Activated CD4-positive, alpha-beta T cell treated with anti-CD3 and anti-CD28 coated beads, Interleukin-2, amount 50 U/mL, for 16 hours (primary cell): ENCODE measurements around the gene TRIP6.
"Not testable (repeated sequence)": the region's sequence is repeated elsewhere in the genome, so short reads cannot be mapped to it uniquely, and the experiment has no call there.

Experiments used
- DNase-seq: peaks from one replicate; pipeline ENCODE4 v3.0.0-alpha.2; 2020

The TRIP6 gene

GRCh38 chr7:100891568-100892247 lies 24.5 kb downstream of the TRIP6 start:
- no peak for DNase-seq

GRCh38 chr7:100892364-100893317 lies 25.5 kb downstream of the TRIP6 start:
- DNase-seq = no peak

DNA sequence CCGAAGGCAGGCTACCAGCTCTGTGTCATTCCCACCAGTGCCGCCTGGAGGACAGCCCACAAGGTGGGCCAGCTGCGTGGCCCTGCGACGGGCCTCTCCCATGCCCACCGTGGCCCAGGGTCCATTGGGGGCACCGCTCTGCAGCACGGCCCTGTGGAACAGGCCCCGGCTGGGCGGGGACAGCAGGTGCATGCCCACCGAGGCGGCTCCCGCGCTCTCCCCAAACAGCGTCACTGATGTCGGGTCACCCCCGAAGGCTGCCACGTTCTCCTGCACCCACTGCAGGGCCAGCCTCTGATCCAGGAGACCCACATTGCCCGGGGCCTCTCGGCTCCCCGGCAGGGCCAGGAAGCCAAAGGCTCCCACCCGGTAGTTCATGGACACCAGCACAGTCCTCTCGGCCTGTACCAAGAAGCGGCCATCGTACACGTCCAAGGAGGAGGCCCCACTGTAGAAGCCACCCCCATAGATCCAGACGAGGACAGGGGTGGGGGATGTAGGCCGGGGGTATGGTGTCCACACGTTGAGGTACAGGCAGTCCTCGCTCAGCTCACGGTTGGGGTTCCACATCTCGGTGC lies 26.2 kb downstream of the TRIP6 start:
- no peak for DNase-seq

DNA sequence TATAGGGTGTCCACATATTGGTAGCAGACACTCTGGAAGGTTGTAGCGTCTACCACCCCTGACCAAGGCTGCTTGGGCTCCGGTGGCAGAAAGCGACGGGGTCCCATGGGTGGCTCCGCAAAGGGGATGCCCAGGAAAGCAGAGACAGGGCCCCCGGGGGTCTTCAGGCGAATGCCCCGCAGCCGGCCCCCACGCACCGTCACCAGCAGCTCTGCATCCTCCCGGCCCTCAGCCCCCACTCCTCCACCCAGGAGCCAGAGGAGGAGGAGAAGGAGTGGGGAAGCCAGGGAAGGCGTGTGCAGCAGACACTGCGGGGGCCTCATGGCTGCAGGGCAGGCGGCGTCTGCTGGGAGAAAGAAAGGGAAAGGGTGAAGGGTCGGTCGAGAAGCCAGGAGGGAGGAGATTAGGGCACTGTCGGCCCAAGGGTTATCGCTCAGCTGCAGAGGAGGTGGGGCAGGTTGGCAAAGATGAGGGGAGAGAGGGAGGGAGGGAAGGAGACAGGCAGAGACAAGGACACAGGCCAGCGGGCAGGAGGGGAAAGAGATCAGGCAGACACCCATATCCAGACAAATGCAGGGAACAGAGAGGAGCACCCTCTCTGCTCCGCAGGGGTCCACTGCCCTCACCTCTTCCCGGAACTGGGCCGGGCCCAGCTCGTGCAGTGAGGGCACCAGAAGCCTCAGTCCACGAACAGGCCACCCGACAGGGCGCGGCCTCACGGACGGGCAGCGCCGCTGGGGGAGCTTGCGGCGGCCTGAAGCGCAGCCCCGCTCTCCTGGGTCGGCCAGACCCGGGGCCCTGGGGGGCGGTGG lies 26.9 kb downstream of the TRIP6 start:
- DNase-seq = no peak

DNA sequence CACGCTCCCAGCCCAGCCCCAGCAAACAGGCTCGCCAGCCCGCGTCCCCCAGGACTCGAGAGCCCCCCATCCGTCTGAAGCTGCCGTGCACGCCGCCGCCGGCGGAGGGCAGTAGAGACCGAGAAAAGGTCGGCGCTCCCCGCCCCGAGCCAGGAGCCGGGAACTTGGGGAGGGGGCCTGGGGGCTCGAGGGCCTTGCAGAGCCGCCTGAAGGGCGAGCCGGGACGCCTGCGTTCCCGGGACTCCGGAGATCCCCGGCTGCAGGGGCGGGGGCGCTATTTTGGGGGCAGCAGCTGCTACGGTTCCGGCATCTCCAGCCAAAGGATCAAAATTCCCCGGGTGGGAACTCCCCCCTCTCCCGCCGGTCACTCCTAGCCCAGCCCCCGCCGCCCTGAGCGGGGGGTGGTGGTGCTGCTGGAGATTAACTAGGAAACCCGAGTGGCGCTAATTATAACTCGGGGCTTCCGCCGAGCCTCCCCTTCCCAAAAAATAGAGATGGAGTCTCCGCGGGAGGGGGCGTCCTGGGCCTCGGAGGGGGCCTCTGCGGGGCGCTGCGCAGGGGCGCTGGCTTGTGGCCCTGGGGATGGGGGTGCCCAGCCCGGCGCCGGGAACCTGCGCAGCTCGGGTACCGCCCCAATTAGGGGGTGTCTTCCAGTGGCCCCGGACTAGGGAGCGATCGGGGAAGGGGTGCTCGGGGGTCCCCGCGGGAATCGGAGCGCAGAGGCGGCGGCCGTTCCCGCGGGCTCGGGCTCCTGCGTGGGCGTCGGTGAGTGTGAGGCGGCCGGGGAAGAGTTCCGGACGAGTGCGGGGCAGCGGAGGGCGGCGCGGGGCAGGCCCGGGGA lies 27.9 kb downstream of the TRIP6 start:
- DNase-seq = peak; percentile 46

DNA sequence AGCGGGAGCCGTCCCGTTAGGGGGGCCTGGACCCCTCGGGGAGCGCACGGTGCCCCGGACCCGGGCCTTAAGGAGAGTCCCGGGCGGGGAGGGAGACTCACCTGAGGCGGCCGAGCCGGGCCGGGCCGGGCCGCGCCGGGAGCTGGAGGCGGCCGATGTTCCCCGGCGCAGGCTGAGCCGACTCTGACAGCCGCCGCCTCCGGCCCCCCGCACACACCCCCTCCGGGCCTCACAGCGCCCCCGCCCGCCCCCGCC lies 28.4 kb downstream of the TRIP6 start, which contains the start of gene ACHE:
TSS of gene ACHE (minus strand) at position 188 of the 255 bp plus-strand sequence. CDS start 1,656 bp downstream, outside the sequence.
- no peak for DNase-seq

- no peak for DNase-seq
These were observed 29.0 kb downstream of the TRIP6 start for GRCh38 chr7:100895956-100896731.

DNA sequence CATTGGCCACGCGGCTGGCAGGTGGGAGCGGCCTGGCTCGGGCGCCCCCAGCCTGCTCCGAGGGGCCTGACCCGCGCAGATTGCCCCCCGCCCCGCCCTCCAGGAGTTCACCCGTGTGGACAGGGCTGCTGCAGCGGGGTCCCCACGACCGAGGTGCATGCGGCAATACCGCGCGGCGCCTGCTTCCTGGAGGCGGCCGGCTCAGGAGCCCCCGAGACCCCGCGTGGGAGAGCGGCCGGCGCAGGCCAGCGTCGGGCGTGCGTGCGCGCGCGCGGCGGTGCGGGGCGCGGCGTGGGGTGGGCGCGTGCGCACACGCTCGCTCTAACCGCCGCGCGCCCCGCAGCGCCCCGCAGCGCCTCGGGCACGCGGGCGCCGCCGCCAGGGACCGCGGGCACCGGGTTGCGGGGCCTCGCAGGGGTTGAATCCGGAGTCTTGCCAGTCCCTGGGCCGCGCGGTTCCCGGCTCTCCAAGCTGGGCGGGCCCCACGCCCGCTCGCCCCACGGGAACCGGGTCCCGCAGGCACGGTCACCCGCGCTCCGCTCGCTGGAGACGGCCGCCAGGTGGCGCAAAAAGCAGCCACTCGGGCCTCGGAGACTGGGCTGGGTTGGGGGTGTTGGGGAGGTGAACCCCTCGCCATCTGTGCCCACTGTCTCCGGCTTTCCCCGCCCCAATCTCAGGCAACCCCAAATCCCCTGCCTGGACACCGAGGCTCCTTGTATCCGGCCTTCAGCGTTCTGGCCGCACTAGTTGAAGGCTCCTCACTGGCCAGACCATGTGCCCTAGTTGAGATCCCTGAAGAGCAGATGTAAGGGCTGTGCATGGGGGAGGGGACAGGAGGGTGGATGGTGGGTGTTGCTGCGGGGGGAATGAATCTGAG lies 29.8 kb downstream of the TRIP6 start:
- DNase-seq = no peak

GRCh38 chr7:100897772-100898454 lies 30.7 kb downstream of the TRIP6 start:
- DNase-seq = no peak

- DNase-seq = no peak
These were observed 32.2 kb downstream of the TRIP6 start for GRCh38 chr7:100899432-100899831.

- DNase-seq = no peak
These were observed 33.8 kb downstream of the TRIP6 start for GRCh38 chr7:100900978-100901377.

DNA sequence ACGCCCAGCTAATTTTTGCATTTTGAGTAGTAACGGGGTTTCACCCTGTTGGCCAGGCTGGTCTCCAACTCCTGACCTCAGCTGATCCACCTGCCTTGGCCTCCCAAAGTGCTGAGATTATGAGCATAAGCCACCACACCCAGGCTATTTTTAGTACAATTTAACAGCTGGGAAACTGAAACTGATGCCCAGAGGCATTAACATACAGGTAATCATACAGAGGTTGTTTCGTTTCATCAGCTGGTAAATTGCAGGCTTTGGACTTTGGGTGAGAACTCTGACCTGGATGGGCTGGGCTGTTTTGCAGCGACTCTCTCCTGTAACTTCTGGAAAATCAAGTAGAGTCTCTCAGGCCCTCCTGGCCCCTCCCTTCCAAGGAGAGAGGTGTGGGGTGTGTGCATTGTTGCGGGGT lies 34.7 kb downstream of the TRIP6 start:
- no peak for DNase-seq

DNA sequence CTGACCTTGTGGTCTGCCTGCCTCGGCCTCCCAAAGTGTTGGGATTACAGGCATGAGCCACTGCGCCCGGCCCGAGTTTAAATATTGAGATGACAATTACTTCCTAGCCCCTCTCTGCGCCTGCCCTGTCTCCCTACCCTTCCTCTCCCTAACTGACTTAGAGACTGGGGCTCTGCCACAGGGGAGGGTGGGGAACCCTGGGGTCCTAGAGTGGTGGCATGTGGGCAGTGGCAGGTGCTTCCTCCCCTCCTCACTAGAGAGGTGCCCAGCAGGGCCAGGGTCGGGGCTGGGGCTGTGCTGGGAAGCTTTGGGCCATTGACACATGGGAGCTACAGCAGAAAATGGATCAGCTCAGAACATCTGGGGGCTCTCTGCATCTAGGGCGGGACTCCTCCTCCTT lies 35.5 kb downstream of the TRIP6 start:
- DNase-seq = no peak

DNA sequence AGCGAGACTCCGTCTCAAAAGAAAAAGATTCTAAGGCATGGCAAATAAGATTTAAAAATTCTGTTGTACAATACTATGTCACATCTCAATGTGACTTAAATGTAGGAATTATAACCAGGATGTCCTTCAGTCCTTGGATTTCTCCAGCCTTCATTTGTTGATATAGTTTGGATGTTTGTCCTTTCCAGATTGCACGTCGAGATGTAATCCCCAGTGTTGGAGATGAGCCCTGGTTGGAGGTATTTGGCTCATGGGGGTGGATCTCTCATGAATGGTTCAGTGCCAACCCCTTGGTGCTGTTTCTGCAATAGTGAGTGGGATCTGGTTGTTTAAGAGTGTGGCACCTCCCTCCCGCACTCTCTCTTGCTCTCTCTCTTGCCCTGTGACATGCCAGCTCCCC lies 41.3 kb downstream of the TRIP6 start:
- no peak for DNase-seq

DNA sequence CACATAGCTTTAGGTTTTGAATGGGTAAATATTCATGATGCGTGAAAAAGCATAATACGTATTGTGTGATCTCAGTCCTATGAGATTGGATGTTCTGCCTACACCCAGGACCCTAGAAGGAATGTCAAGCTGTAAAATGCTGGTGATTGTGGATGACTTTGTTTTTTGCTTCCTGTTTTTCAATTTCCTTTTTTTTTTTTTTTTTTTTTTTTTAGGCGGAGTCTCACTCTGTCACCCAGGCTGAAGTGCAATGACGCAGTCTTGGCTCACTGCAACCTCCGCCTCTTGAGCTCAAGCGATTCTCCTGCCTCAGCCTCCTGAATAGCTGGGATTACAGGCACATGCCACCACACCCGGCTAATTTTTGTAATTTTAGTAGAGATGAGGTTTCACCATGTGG lies 43.3 kb downstream of the TRIP6 start:
- not testable (repeated sequence) for DNase-seq

DNA sequence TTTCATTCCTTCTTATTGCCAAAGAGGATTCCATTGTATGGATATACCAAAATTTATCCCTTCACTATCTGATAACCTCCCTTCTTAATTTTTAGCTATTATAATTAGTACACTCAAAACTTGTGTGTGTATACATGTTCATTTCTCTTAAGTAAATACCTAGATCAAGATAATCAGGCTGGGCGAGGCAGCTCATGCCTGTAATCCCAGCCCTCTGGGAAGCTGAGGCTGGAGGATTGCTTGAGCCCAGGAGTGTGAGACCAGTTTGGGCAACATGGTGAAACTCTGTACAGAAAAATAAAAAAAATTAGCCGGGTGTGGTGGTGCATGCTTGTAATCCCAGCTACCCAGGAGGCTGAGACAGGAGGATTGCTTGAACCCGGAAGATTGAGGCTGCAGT lies 44.3 kb downstream of the TRIP6 start:
- no peak for DNase-seq

DNA sequence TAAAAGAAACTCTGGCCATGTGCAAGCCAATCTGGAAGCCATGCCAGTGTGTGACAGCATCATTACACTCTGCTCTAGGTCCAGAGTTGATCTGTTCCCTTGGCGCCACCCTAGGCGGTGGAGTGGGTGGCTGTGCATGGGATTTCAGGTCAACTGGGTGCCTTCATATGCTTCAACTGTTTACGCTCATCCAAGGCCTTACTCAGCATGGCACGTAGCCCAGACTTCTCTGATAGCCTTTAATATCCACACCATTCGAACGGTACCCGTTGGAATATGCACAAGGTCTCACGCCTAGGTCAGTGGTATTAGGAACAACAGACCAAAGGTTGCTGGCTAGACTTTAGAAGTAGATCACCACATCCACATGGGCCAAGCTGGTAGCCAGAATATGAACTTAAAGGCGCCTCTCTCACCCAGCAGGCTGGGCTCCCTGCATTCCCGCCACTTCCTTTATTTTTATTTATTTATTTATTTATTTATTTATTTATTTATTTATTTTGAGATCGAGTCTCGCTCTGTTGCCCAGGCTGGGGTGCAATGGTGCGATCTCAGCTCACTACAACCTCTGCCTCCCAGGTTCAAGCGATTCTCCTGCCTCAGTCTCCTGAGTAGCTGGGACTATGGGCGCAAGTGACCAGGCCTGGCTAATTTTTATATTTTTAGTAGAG lies 47.2 kb downstream of the TRIP6 start:
- DNase-seq = no peak

GRCh38 chr7:100914879-100915447 lies 47.8 kb downstream of the TRIP6 start:
- DNase-seq = no peak

DNA sequence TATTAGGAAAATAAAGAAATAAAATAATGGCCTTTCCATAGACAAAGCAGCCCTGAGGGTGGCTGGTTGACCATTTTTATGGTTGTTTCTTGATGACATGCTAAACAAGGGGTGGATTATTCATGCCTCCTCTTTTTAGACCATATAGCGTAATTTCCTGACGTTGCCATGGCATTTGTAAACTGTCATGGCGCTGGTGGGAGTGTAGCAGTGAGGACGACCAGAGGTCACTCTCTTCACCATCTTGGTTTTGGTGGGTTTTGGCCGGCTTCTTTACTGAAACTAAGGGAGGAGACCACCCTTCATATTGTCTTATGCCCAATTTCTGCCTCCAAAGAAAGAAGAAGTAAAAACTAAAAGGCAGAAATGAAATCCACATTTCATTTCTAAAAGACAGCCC lies 52.1 kb downstream of the TRIP6 start:
- not testable (repeated sequence) for DNase-seq
